H1 (cell line): Measurements from ENCODE around the gene ARHGAP5. TPM values are rescaled to one million over a fixed set of nuclear protein-coding genes. Genes with fewer than 3 reads are reported as not detected.

Source experiments
- TAF7 ChIP-seq: optimal IDR thresholded peaks from 2 replicates; pipeline ENCODE3; 2011; ENCODE audit warnings: low read depth, mild to moderate bottlenecking, inconsistent platforms, low read length, moderate library complexity, borderline replicate concordance
- TBP ChIP-seq: IDR thresholded peaks from 2 replicates; pipeline ENCODE4 v1.6.1; 2011; ENCODE audit warnings: low read depth, low read length, improper control_type of control experiment
- polyA plus RNA-seq, 7 experiments: library from polyadenylated mRNA; depleted of rRNA in 3 of 7; stranded (reverse) in 5 of 7; unstranded in 2 of 7; fragments of >200 nt in 5 of 7; fragments of 200-250 nt in 2 of 7; gene quantifications; 1 replicate in 5 of 7; 2 replicates in 1 of 7; 4 replicates in 1 of 7; pipeline versions ENCODE4 v1.2.1 to v1.2.3, GENCODE V29; 2011 to 2013; ENCODE audit warnings: missing spikeins in 2 of 7, mixed read lengths in 2 of 7
- total RNA-seq: library from RNA; stranded (reverse); fragmentation: NEBNext Ultra II Directional; extraction: Animal tissue kit (Norgen Biotek cat#: 25700); gene quantifications from 2 replicates; pipeline ENCODE4 v1.2.1, GENCODE V29; 2021

ARHGAP5 gene
- total and polyA plus RNA-seq, 2 of the 8 experiments (the other 6 are each of a cell fraction or from before 2014, with no cell fraction given): 7.8 to 77.3 TPM

- TF ChIP-seq TAF7: no peak
- TF ChIP-seq TBP: no peak
Measured at GRCh38 chr14:32090686-32091085, 13.6 kb downstream of the ARHGAP5 start (continued).
